IMR-90 (cell line): ENCODE data around the gene RAPGEF5. TPM values are rescaled to one million over a fixed set of nuclear protein-coding genes. Genes with fewer than 3 reads are reported as not detected.

Experiments
- ATAC-seq: fragments of 200-7000 bp; cut with Tn5 transposase; 2 replicates; pipeline ENCODE4 v1.9.1; 2020; ENCODE audit warnings: low read depth, mild to moderate bottlenecking, moderate library complexity
- BruUV-seq: library from RNA; stranded (reverse); fragments of 400-500 nt; replicated peaks from 2 replicates; lab custom pipeline; 2021; lab: Mats Ljungman, UMichigan
- CTCF ChIA-PET: fragments of 300-600 bp; formaldehyde crosslinking; extraction: SDS; loops from one replicate; lab custom pipeline; 2021; ENCODE audit warnings: antibody characterized with exemption; lab: Yijun Ruan, JAX
- POLR2A ChIA-PET: fragments of 300-600 bp; sonication (Branson Sonifier 250); formaldehyde crosslinking; loops from one replicate; lab custom pipeline; 2022; ENCODE audit warnings: antibody characterized with exemption; ENCODE audit not compliant: unreplicated experiment; lab: Charles Lee
- DNase-seq: peaks from one replicate; pipeline ENCODE4 v3.0.0; 2013
- H2AFZ ChIP-seq: replicated peaks from 2 replicates; pipeline ENCODE3; 2013; ENCODE audit warnings: low read length, mild to moderate bottlenecking; ENCODE audit not compliant: poor library complexity
- H2AK5ac ChIP-seq: 2 replicates; pipeline ENCODE4 v1.6.1; 2013; ENCODE audit warnings: low read depth, low read length, inconsistent platforms
- H2AK9ac ChIP-seq: replicated peaks from 2 replicates; pipeline ENCODE3; 2013; ENCODE audit warnings: mild to moderate bottlenecking, low read depth, low read length, moderate library complexity; ENCODE audit not compliant: poor library complexity
- H2BK120ac ChIP-seq: 2 replicates; pipeline ENCODE4 v1.6.1; 2013; ENCODE audit warnings: low read depth, low read length, inconsistent platforms
- H2BK15ac ChIP-seq: 3 replicates; pipeline ENCODE4 v1.6.1; 2013; ENCODE audit warnings: low read depth, low read length, inconsistent platforms
- H2BK20ac ChIP-seq: 2 replicates; pipeline ENCODE4 v1.6.1; 2013; ENCODE audit warnings: low read depth, mild to moderate bottlenecking, inconsistent platforms, low read length, moderate library complexity
- H2BK5ac ChIP-seq: 2 replicates; pipeline ENCODE4 v1.6.1; 2013; ENCODE audit warnings: mild to moderate bottlenecking, low read depth, low read length, inconsistent platforms; ENCODE audit not compliant: poor library complexity, severe bottlenecking
- H3K14ac ChIP-seq: replicated peaks from 2 replicates; pipeline ENCODE4 v1.6.1; 2013; ENCODE audit warnings: low read depth, low read length, inconsistent platforms
- H3K18ac ChIP-seq: 2 replicates; pipeline ENCODE4 v1.6.1; 2013; ENCODE audit warnings: low read depth, low read length, control low read depth
- H3K23ac ChIP-seq: 2 replicates; pipeline ENCODE4 v1.6.1; 2013; ENCODE audit warnings: low read depth, low read length, inconsistent platforms
- H3K27ac ChIP-seq: 2 replicates; pipeline ENCODE4 v1.5.1; 2013; ENCODE audit warnings: mild to moderate bottlenecking, control low read depth, low read length; ENCODE audit not compliant: insufficient read depth
- H3K27me3 ChIP-seq: 2 replicates; pipeline ENCODE4 v1.6.1; 2013; ENCODE audit warnings: low read length; ENCODE audit not compliant: control insufficient read depth, insufficient read depth
- H3K36me3 ChIP-seq: 2 replicates; pipeline ENCODE4 v1.6.1; 2013; ENCODE audit warnings: low read length, mixed read lengths; ENCODE audit not compliant: control insufficient read depth, insufficient read depth
- H3K4ac ChIP-seq: 2 replicates; pipeline ENCODE4 v1.6.1; 2013; ENCODE audit warnings: low read depth, low read length, inconsistent platforms
- H3K4me1 ChIP-seq: 2 replicates; pipeline ENCODE4 v1.6.1; 2013; ENCODE audit warnings: low read length, mixed read lengths; ENCODE audit not compliant: control insufficient read depth, insufficient read depth
- H3K4me2 ChIP-seq: 2 replicates; pipeline ENCODE4 v1.6.1; 2013; ENCODE audit warnings: low read depth, mild to moderate bottlenecking, control low read depth, low read length, moderate library complexity
- H3K4me3 ChIP-seq: 2 replicates; pipeline ENCODE4 v1.5.1; 2013; ENCODE audit warnings: low read depth, mild to moderate bottlenecking, control low read depth, low read length, moderate library complexity; ENCODE audit not compliant: insufficient read depth
- H3K56ac ChIP-seq: 2 replicates; pipeline ENCODE4 v1.6.1; 2013; ENCODE audit warnings: low read length, inconsistent platforms; ENCODE audit not compliant: insufficient read depth; ENCODE audit errors: extremely low read depth
- H3K79me1 ChIP-seq, 2 experiments: 2 replicates each; pipeline ENCODE4 v1.6.1; 2013; ENCODE audit warnings: low read length in 2 of 2, inconsistent platforms in 1 of 2, low read depth in 1 of 2
- H3K9ac ChIP-seq: 2 replicates; pipeline ENCODE4 v1.6.1; 2013; ENCODE audit warnings: low read depth, low read length, control low read depth
- H3K9me1 ChIP-seq: 2 replicates; pipeline ENCODE4 v1.6.1; 2013; ENCODE audit warnings: low read length, inconsistent platforms; ENCODE audit not compliant: insufficient read depth
- H3K9me3 ChIP-seq: 2 replicates; pipeline ENCODE4 v1.6.1; 2013; ENCODE audit warnings: low read length; ENCODE audit not compliant: control insufficient read depth, insufficient read depth
- H4K20me1 ChIP-seq: 2 replicates; pipeline ENCODE4 v1.6.1; 2013; ENCODE audit warnings: low read length, inconsistent platforms; ENCODE audit not compliant: insufficient read depth
- H4K5ac ChIP-seq: 2 replicates; pipeline ENCODE4 v1.6.1; 2013; ENCODE audit warnings: mild to moderate bottlenecking, low read depth, low read length, control low read depth
- H4K8ac ChIP-seq, 2 experiments: 2 replicates each; pipeline ENCODE4 v1.6.1; 2013; ENCODE audit warnings: low read depth in 2 of 2, low read length in 2 of 2, control low read depth in 1 of 2, inconsistent platforms in 1 of 2
- H4K91ac ChIP-seq: 2 replicates; pipeline ENCODE4 v1.6.1; 2013; ENCODE audit warnings: low read depth, low read length, inconsistent platforms; ENCODE audit not compliant: insufficient read depth
- BHLHE40 ChIP-seq: fragments of 150-350 bp; IDR thresholded peaks from 2 replicates; pipeline ENCODE4 v1.6.1; 2016; ENCODE audit warnings: mild to moderate bottlenecking, low read depth, low read length
- CEBPB ChIP-seq: IDR thresholded peaks from 2 replicates; pipeline ENCODE4 v1.6.1; 2012; ENCODE audit warnings: low read depth, low read length, improper control_type of control experiment
- CHD1 ChIP-seq: IDR thresholded peaks from 2 replicates; pipeline ENCODE4 v1.6.1; 2012; ENCODE audit warnings: low read depth, low read length, improper control_type of control experiment
- CTCF ChIP-seq: conservative IDR thresholded peaks from 2 replicates; pipeline ENCODE4 v1.5.1; 2012; ENCODE audit warnings: mild to moderate bottlenecking, low read depth, low read length, improper control_type of control experiment
- ELK1 ChIP-seq: fragments of 150-350 bp; IDR thresholded peaks from 2 replicates; pipeline ENCODE4 v1.6.1; 2016; ENCODE audit warnings: low read depth, mild to moderate bottlenecking, low read length, moderate library complexity, borderline replicate concordance
- FOS ChIP-seq: fragments of 150-350 bp; IDR thresholded peaks from 2 replicates; pipeline ENCODE4 v1.6.1; 2016; ENCODE audit warnings: low read depth, low read length
- MAFK ChIP-seq: IDR thresholded peaks from 2 replicates; pipeline ENCODE4 v1.6.1; 2012; ENCODE audit warnings: low read depth, low read length, improper control_type of control experiment
- MAZ ChIP-seq: IDR thresholded peaks from 2 replicates; pipeline ENCODE4 v1.6.1; 2012; ENCODE audit warnings: low read depth, mild to moderate bottlenecking, low read length, improper control_type of control experiment, moderate library complexity, borderline replicate concordance
- NFE2L2 ChIP-seq: fragments of 150-350 bp; IDR thresholded peaks from 2 replicates; pipeline ENCODE4 v1.6.1; 2016; ENCODE audit warnings: low read depth, mild to moderate bottlenecking, low read length
- POLR2A ChIP-seq: IDR thresholded peaks from 2 replicates; pipeline ENCODE4 v1.6.1; 2012; ENCODE audit warnings: mild to moderate bottlenecking, low read depth, low read length
- RFX5 ChIP-seq: IDR thresholded peaks from 2 replicates; pipeline ENCODE4 v1.8.0; 2012; ENCODE audit warnings: low read depth, mild to moderate bottlenecking, low read length, moderate library complexity
- SMC3 ChIP-seq: fragments of 150-350 bp; IDR thresholded peaks from 2 replicates; pipeline ENCODE4 v1.6.1; 2016; ENCODE audit warnings: low read depth, mild to moderate bottlenecking, antibody characterized with exemption, low read length, moderate library complexity
- WGBS, 2 experiments: methylation state at CpG; one replicate each; pipeline versions ENCODE4 v1.1.5 to v1.1.7; 2013; ENCODE audit warnings: missing lambda C conversion rate in 2 of 2; ENCODE audit not compliant: insufficient read length in 1 of 2; ENCODE audit errors: extremely low coverage in 2 of 2; 5-methylcytosine and 5-hydroxymethylcytosine counted together
- dilution Hi-C: fragments of 300-500 bp; cut with HindIII; formaldehyde crosslinking; loops from one replicate; pipeline ENCODE4 v1.14.3; 2018; ENCODE audit warnings: low sequenced_read_pairs; ENCODE audit not compliant: unreplicated experiment
- in situ Hi-C: fragments of 300-500 bp; cut with MboI; formaldehyde crosslinking; loops from 3 replicates; pipeline ENCODE4 v1.14.3; 2019; ENCODE audit warnings: low sequenced_read_pairs, inconsistent platforms, mixed read lengths
- intact Hi-C: fragments of 100-400 bp; cut with micrococcal nuclease; formaldehyde crosslinking; loops from 2 replicates; pipeline ENCODE4 v1.10.0; 2022
- polyA plus RNA-seq, 3 experiments: library from polyadenylated mRNA; depleted of rRNA; stranded (reverse); fragments of >200 nt; gene quantifications; 2 replicates each; pipeline ENCODE4 v1.2.3, GENCODE V29; 2012; ENCODE audit warnings: low replicate concordance in 1 of 3
- total RNA-seq: library from RNA; depleted of rRNA; stranded (reverse); fragments of >200 nt; gene quantifications from 2 replicates; pipeline ENCODE4 v1.2.3, GENCODE V29; 2012
- TF ChIP-seq, protein P1 (sequence below): fragments of 150-350 bp; IDR thresholded peaks from 2 replicates; pipeline ENCODE4 v1.6.1; 2017; ENCODE audit warnings: mild to moderate bottlenecking, antibody characterized with exemption, low read length, low read depth

Gene RAPGEF5
- total and polyA plus RNA-seq, 2 of the 4 experiments (the other 2 are of a cell fraction), result 0.05 to 0.18 TPM

- Histone ChIP-seq H3K56ac (no peak overlapping the region), H4K91ac (no peak overlapping the region), H3K9ac (no peak overlapping the region), H3K79me1 (no peaks in the 10 kb centered on the region), H3K4ac (no peak overlapping the region), H4K5ac (no peak overlapping the region), H4K20me1 (no peaks in the 10 kb centered on the region), H3K36me3 (no peaks in the 10 kb centered on the region), H3K18ac (no peak overlapping the region), H3K23ac (no peak overlapping the region), H2AK9ac (no peak overlapping the region), H3K14ac (no peak overlapping the region), H2BK20ac (no peak overlapping the region), H2BK15ac (no peak overlapping the region), H3K4me3 (no peak overlapping the region), H3K9me3 (no peaks in the 10 kb centered on the region), H3K27ac (no peak overlapping the region), H2BK120ac (no peak overlapping the region), H3K4me1 (no peaks in the 10 kb centered on the region), H3K9me1 (no peaks in the 10 kb centered on the region), H3K27me3 (peaks cover 6% of the 10 kb centered on the region), H2AK5ac (no peak overlapping the region), H2BK5ac (no peak overlapping the region), H2AFZ (no peak overlapping the region), H3K4me2 (no peak overlapping the region), H4K8ac (no peak overlapping the region)
- peak; percentile 11 for DNase-seq
- peak; percentile 40; the same call in 1 of the 2 replicates for ATAC-seq
- no TSS peak for BruUV-seq
- in situ Hi-C loops (no loop called here), dilution Hi-C loops (no loop called here), intact Hi-C loops (no loop called here)
- WGBS, 2 experiments, result no CpG with 5 or more reads among the region's 2 CpGs
- ChIA-PET CTCF (interaction anchor here (0.6 kb wide), 1 partner anchor 11 kb away, joined by 8 read pairs; no protein-coding TSS in a partner anchor), POLR2A (no interaction called here)
- TF ChIP-seq MAFK (no peak), SMC3 (no peak), NFE2L2 (no peak), MAZ (no peak), CEBPB (no peak), ELK1 (no peak), RFX5 (no peak), CHD1 (no peak), BHLHE40 (no peak), FOS (no peak), CTCF (no peak), POLR2A (no peak)
- TF ChIP-seq, protein P1, sequence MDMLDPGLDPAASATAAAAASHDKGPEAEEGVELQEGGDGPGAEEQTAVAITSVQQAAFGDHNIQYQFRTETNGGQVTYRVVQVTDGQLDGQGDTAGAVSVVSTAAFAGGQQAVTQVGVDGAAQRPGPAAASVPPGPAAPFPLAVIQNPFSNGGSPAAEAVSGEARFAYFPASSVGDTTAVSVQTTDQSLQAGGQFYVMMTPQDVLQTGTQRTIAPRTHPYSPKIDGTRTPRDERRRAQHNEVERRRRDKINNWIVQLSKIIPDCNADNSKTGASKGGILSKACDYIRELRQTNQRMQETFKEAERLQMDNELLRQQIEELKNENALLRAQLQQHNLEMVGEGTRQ, result no peak
Observed at GRCh38 chr7:22375359-22376048, 18.6 kb upstream of the RAPGEF5 start.
